Nucleus accumbens (tissue), 56 donors: ENCODE results near the gene KSR2.
A peak's percentile ranks its signal among the peaks of the same experiment; 100 is the strongest.
"Not testable (repeated sequence)": the region's sequence is repeated elsewhere in the genome, so short reads cannot be mapped to it uniquely, and the experiment has no call there.

Source experiments
- DNase-seq, 56 donors: peaks; one replicate each; lab custom pipeline; 2025; lab: John Stamatoyannopoulos, UW

The KSR2 gene

DNA sequence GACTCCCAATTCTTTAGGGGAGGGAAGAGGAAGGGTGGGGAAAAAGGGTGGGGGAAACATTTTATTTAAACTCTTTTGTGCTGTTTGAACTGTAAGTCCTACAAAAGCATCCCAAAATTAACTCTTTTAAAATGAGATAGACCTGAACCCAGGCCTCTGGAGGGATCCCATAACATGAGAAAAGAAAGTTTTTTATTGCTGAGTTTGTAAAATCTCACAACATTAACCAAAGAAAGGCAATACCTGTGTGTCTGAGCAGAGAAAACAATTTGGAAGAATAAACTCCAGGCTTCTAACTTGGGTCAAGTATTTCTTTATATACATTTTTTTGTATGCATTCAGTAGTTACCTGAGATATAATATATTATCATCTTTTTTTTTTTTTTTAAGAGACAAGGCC, 107.1 kb downstream of the KSR2 start:
- no peak for DNase-seq

DNA sequence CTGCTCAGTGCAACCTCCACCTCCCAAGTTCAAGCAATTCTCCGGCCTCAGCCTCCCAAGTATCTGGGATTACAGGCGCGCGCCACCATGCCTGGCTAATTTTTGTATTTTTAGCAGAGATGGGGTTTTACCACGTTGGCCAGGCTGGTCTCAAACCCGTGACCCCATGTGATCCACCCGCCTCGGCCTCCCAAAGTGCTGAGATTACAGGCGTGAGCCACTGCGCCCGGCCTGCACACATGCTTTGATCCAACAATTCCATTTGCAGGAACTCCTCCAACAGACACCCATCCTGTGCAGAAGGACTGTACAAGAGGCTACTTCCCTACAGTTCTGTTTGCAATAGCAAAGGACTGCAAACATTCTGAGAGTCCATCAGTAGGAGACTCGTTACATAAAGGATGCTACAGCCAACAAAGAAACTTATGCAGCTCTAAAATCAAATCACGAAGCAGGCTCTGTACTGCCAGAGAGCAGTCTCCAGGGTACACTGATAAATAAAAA, 108.0 kb downstream of the KSR2 start:
- DNase-seq: not testable (repeated sequence)

DNA sequence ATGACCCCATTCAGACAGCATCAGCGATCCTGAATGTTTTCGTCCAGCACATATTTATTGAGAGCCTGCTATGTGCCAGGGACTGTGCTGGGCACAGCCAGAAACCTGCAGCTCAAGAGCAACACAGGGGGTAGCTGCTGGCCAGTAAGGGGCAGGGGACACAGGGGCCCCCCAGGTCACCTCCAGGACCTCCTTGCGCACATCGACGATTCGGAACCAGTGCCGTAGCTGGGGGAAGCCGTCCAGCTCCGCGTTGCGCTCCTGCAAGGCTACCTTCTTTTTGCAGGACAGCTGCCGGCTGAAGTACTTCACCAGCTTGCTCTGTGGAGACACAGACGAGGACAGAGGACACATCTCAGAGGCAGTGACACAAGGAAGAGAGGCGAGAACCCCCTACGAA, 108.7 kb downstream of the KSR2 start:
- no peak for DNase-seq

DNA sequence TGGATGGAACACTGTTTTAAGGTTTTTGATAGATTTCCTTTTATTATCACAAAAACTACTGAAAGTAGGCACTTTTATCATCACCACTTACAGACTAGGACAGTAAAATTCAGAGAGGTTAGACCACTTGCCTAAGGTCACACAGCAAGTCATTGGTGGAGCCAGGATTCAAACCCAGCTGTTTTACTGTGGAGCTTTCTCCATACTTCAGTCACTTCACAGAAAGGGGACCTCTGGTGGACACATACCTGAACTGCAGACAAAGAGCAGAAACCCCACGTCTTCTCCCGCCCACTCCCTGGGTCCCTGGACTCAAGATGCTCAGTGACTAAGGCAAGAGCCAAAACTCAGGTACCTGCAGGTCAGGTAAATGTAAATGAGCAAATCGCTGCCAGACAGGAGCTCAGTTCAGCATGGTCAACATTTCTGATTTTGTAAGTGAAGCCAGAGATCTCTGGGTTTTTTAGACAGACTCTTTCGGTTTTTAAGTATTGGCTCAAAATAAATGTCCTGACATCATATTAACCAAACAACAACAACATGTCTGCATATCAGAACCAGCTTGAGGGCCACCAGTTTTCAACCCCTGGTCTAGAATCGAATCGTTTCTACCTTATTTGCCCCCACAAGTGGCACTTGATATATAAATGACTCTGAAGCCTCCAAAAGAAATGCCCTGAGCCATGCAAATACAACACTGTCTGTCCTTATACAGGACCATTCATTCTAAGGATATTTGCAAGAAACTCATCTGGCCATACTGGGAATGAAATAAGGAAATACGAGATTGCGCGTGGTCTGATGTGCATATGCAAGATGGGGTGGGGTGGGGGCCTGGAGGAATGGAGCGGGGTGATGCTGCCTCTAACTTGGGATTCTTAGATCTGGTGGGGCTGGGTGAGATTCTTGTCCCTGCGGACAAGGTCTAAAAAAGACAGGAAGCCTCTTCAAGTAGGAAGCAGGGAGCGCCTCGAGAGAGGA, 110.9 kb downstream of the KSR2 start:
- DNase-seq: peak in 5 of 56 donors; percentile 3 to 33 (median 6)

DNA sequence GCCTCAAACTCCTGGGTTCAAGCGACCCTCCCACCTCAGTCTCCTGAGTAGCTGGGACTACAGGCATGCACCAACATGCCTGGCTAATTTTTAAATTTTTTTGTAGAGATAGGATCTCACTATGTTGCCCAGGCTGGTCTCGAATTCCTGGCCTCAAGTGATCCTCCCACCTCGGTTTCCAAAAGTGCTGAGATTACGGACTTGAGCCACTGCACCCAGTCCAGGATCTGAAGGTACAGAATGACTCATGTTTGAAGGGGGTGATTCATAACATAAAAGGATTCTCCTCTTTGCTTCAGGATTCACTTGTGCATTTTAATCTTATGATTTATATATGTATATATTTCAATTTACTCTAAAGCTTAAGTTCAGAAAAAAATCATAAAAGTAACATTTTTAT, 111.7 kb downstream of the KSR2 start:
- DNase-seq: not testable (repeated sequence)

DNA sequence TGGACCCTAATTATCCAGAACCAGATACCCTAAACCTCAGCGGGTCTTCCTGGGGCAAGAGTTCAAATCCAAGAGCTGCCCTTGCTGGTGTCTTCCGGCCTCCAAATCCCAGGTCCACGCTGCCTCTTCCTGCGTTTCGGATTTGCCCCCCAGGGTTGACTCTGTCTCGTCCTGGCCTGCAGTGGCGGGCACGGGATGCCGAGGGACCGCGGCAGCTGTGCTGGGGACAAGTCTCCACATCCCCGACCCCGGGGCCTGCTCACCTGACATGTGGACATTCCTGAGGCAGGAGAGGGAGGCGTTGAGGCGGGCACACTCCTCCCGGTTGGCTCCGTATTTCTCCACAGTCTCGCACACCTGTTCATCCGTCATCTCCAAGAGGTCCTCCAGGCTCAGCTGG, 113.6 kb downstream of the KSR2 start:
- DNase-seq: no peak

DNA sequence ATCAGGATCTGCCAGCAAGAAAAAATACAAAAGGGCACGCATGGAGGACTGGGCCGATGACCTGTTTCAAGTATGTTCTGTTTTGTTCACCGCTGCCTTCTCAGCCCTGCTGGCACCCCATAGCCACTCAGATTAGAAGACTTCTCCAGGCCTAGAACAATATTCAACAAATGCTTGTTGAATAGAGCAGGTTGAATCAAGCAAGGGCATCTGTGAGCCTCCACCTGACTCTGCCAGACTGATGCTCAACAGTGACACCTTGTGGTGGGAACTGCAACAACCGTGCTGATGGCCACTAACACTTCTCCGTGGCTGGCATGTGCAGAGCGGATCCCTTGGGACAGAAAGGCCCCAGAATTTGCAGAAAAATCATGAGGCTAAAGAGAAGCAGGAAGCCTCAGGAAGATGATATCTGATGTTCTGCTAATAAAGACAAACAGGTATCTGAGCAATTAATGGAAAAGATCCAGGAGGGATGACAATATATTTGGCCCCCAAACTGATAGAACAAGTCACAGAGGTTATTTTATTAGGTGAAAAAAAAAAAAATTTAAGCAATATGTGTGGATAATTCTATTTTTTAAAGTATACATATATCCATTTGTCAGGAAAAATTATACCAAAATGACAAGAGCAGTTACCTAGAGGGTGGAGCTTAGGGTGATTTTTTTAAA, 114.3 kb downstream of the KSR2 start:
- peak in 22 of 56 donors; percentile 2 to 69 (median 16) for DNase-seq

DNA sequence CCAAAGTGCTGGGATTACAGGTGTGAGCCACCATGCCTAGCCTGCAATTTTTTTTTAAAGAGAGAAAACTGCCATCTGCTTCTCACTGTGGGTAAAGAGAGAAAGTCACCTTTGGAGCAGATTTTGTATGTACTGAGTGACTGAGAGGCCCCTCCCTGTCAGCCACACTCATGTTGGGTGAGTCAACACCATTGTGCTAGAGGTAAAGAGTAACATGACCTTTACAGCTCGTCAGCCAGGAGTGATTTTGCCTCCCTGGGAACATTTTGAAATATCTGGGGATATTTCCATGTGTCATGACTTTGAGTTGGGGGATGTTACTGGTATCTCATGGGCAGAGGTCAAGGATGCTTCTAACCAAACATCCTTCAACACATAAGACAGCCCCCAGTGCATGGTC, 115.2 kb downstream of the KSR2 start:
- DNase-seq: peak in 5 of 56 donors; percentile 5 to 18 (median 9)

DNA sequence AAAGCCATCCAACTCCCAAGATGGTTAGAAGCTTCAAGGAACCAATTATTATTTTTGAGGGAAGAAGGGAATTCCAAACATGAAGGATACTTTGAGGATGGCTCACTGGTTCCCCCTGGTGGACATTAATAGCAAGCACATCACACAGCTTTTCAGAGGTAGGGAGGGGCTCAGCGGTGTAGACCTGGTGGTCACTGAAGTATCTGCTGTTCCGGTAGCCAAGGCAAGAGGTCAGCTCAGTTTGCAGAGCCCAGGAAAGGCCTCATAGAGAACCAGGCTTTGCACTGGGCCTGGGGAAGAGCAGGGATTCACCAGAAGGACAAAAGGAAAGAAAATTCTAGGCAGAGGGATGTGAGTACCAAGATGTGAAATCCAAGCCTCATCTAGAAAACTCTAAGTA, 118.7 kb downstream of the KSR2 start:
- peak in 2 of 56 donors; percentile 3 to 41 for DNase-seq

DNA sequence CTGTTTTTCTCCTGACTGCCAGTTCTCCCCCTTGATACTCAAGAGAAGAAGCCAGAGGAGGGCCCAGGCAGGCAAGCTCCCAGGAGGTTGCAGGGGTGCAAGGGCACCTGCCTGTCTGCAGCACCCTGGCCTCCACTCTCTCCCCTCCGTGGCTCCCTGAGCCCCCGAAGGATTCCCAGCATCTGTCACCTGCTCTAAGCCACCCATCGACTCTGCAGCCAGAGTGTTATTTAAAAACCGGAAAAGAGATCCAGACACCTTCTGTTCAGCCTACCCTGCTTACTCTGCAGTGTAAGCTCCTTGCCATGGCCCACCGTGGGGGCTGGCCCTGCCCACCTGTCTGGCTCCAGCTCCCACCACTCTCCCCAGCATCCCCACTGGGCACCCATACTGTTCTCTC, 121.4 kb downstream of the KSR2 start:
- DNase-seq: no peak

DNA sequence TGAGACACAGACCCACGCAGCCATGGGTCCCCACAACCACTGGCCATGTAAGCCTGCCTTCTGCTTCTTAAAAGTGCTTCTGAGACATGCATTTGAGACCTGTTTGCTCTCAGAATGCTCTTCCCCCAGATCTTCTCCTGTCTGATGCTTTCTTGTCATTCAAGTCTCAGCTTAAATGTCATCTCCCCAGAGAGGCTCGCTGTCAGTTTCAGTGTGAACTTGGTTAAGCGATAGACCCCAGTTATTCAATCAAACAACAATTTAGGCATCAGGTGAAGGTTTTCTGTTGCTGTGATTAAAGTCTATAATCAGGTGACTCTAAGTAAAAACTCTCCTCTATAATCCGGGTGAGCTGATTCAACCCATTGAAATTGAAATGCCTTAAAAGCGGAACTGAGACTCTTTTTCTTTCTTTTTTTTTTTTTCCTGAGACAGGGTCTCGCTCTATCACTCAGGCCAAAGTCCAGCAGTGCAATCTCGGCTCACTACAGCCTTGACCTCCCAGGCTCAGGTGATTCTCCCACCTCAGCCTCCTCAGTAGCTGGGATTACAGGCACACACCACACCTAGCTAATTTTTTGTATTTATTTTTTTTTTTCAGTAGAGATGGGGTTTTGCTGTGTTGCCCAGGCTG, 123.4 kb downstream of the KSR2 start:
- DNase-seq: no peak

DNA sequence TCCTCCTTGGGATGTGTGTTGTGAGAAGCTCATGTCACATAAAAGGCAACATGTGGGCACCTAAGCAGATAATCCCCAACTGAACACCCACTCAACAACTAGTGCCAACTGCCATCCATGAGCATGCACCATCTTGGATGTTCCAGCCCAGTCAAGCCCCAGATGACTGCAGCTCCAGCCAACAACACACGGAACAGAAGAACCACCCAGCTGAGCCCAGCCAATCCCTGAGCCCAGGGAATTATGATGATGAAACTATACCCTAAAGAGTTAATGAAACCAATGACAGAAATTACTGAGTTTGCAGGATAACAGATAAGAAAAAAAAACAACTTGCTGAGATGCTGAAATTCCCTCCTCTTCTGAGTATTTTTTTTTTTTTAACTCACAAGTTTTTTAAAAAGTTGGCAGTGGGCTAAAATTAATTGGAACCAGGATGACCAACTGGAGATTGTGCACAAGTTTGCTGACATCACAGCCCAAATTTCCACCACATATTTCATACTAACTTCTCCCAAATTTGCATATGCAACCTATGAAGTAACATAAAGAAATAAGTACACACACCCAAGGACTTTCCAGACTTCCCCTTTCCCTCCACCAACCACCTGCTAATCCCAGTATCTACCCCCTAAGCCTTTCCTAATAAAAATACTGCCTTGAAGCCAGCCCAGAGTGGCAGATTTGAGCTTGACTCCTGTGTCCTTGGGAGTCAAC, 124.5 kb downstream of the KSR2 start:
- DNase-seq: no peak

DNA sequence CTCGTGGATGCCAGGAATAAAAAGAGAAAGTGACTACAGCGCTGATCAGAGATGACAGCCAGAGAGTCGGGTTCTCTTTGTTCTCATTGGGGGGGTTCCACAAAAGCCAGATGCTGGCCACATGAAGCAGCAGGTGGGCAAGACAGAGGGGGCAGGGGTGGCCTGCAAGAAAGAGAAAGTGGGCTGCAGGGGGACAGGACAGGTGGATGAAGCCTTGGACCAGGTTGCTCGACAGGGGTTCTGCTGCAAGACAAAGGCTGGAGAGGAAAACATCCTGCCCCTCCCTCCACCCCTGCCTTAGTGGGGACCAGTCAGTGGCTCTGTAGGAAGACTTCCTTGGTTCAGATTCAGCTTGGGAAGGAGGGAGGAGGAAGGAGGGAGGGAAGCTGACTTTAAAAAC, 126.2 kb downstream of the KSR2 start:
- no peak for DNase-seq

DNA sequence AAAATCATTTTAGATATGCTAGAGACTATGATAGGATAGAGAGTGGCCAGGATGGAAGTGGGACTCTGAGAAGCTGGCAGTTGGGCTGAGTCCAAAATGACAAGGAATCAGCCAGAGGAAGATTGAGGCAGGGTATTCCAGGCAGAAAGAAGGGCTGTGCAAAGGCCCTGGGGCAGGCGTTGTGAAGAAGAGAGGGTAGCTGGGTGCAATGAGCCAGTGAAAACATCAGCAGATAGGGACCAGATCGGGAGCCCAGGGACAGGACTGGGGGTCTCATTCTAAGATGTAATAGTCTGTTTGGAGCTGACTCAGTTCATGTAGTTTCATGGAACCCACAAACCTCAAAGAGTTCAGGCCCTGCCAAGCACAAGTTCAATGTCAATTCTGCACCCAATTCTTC, 126.6 kb downstream of the KSR2 start:
- no peak for DNase-seq

DNA sequence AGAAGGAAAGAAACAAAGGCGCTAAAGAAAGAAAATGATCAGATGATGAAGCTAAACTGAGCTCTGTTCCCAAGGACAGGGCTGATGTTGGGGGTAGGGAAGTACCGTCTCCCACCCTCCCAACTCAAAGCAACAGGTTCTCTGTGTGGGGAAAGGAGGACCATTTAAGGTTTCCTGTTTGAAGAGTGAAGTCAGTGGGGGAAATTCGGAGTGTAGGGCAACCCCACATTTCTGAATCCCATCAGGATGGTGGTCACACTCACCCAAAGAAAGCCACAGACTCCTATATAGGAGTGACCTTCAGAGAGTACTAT, 131.1 kb downstream of the KSR2 start:
- DNase-seq: no peak

DNA sequence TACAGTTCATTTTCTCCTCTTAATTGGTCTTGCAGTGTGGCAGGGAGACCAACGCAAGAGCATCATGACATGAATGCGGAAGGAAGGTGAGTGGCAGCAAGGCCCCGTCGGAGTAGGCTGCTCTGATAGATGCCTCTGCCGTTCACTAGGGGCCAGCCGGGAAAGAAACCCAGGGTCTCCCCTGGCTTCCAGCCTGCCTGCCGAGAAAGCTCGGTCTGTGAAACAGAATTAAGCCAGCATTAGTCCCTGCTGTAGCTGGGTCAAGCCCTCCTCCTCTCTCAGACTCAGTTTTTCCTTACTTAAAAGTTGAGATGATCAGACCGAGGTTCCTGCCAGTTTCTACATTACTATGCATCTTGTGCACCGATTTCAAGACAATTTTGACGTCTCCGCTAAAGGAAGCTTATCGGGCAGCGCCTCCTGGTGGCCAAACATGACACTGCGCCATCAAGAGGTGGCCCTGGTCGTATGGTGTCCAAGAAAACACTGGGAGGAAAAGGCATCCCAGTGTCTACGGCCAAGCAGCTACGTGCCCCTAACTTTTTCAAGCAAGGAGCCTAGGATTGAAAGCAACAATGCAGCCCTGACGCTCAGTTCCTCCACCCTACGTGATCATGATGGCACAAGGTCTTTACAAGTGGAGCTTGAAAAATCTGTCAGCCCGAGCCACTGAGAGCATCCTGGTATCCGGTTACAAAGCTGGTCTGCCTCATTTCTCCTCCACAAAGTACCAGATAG, 131.6 kb downstream of the KSR2 start:
- peak in 52 of 56 donors; percentile 16 to 94 (median 64) for DNase-seq

DNA sequence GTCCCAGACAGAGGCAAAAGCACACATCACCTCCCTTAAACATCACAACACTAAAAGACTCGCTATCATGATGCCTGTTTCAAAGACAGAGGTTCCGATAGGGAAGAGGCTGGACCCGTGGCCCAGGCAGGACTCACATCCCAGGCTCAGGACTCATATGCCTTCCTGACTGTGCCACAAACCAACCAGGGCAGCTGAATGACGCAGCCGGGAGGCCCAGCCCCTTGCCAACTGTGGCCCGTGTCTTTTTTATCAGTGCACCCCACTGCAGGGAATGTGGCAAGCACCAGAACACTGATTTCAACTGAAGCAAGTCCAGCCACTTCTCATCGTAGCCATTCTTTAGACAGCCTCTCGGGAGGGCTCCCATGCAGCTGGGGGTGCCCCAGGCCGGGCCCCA, 132.3 kb downstream of the KSR2 start:
- DNase-seq: peak in 1 of 56 donors; percentile 3

DNA sequence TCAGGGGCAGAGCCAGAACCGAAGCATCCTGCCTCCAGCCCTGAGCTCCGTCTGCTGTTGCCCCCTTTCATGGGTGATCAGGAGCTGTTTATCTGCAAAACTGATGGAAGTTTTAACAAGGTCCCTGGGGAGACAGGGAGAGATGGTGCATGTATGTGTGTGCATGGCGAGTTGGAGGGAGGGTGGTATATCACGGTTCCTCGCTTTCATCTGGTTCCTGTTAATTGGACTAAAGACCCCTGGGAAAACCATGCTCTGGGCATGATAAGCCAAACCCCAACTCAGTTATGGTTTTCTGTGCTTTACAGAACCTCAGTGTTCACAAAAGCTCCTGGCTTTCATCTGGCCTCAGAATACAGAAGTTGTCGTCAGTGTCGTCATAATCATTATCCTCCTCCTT, 133.6 kb downstream of the KSR2 start:
- DNase-seq: no peak
